PC-3 (cell line): ENCODE results near the gene GPR84. TPM values are rescaled to one million over a fixed set of nuclear protein-coding genes. Genes with fewer than 3 reads are reported as not detected.

Source experiments
- ATAC-seq: fragments of 200-7000 bp; cut with Tn5 transposase; 2 replicates; pipeline ENCODE4 v1.9.1; 2020; ENCODE audit warnings: mild to moderate bottlenecking, moderate library complexity
- BruUV-seq: library from RNA; stranded (reverse); fragments of 400-500 nt; replicated peaks from 2 replicates; lab custom pipeline; 2021; lab: Mats Ljungman, UMichigan
- CTCF ChIA-PET: fragments of 300-600 bp; sonication (Branson Sonifier 250); formaldehyde crosslinking; loops from one replicate; lab custom pipeline; 2022; ENCODE audit warnings: antibody characterized with exemption; lab: Charles Lee
- POLR2A ChIA-PET: fragments of 300-600 bp; sonication (Branson Sonifier 250); formaldehyde crosslinking; loops from one replicate; lab custom pipeline; 2022; ENCODE audit warnings: antibody characterized with exemption; ENCODE audit not compliant: unreplicated experiment; lab: Charles Lee
- DNase-seq: peaks from one replicate; pipeline ENCODE4 v3.0.0-alpha.2; 2015
- H2AFZ ChIP-seq: fragments of 300-600 bp; sonication (generic); 2 replicates; pipeline ENCODE4 v1.6.0; 2016; ENCODE audit warnings: antibody characterized with exemption, low read length
- H3F3A ChIP-seq: fragments of 300-600 bp; sonication (generic); one replicate; pipeline ENCODE4 v1.6.0; 2017; ENCODE audit warnings: antibody characterized with exemption, low read length, control low read depth, mild to moderate bottlenecking; ENCODE audit not compliant: unreplicated experiment
- H3K27ac ChIP-seq: fragments of 300-600 bp; sonication (generic); 2 replicates; pipeline ENCODE4 v1.5.1; 2016; ENCODE audit warnings: mild to moderate bottlenecking, low read length
- H3K27me3 ChIP-seq: fragments of 300-600 bp; sonication (generic); 2 replicates; pipeline ENCODE4 v1.6.1; 2016; ENCODE audit warnings: low read length, mixed read lengths
- H3K36me3 ChIP-seq: fragments of 300-600 bp; sonication (generic); 2 replicates; pipeline ENCODE4 v1.6.1; 2016; ENCODE audit warnings: low read depth, mixed run types, low read length, mixed read lengths
- H3K4me1 ChIP-seq: fragments of 300-600 bp; sonication (generic); 2 replicates; pipeline ENCODE4 v1.5.1; 2016; ENCODE audit warnings: low read length; ENCODE audit not compliant: insufficient read depth
- H3K4me2 ChIP-seq: fragments of 300-600 bp; sonication (generic); 2 replicates; pipeline ENCODE4 v1.6.0; 2016; ENCODE audit warnings: low read length
- H3K4me3 ChIP-seq: fragments of 300-600 bp; sonication (generic); 2 replicates; pipeline ENCODE4 v1.5.1; 2016; ENCODE audit warnings: mild to moderate bottlenecking, low read length, mixed read lengths
- H3K79me2 ChIP-seq: fragments of 300-600 bp; sonication (generic); 2 replicates; pipeline ENCODE4 v1.6.1; 2017; ENCODE audit warnings: low read length, mixed read lengths
- H3K9ac ChIP-seq: fragments of 300-600 bp; sonication (generic); 2 replicates; pipeline ENCODE4 v1.6.0; 2016; ENCODE audit warnings: mild to moderate bottlenecking, low read length
- H3K9me2 ChIP-seq: fragments of 300-600 bp; sonication (generic); replicated peaks from 2 replicates; pipeline ENCODE4 v1.6.1; 2016; ENCODE audit warnings: mixed run types, low read length, mixed read lengths
- H3K9me3 ChIP-seq: fragments of 300-600 bp; sonication (generic); 2 replicates; pipeline ENCODE4 v1.6.1; 2016; ENCODE audit warnings: low read length, mixed read lengths
- H4K20me1 ChIP-seq: fragments of 300-600 bp; sonication (generic); 2 replicates; pipeline ENCODE4 v1.6.1; 2016; ENCODE audit warnings: low read length, mixed read lengths
- EZH2 ChIP-seq: fragments of 300-600 bp; sonication (generic); IDR thresholded peaks from one replicate; pipeline ENCODE4 v1.6.1; 2017; ENCODE audit warnings: antibody characterized with exemption, mild to moderate bottlenecking, low read length; ENCODE audit not compliant: unreplicated experiment
- EZH2phosphoT487 ChIP-seq: fragments of 300-600 bp; sonication (generic); IDR thresholded peaks from 2 replicates; pipeline ENCODE4 v1.6.1; 2018; ENCODE audit warnings: mild to moderate bottlenecking, antibody characterized with exemption, low read length, borderline replicate concordance
- intact Hi-C: fragments of 100-400 bp; cut with micrococcal nuclease; formaldehyde crosslinking; loops from 2 replicates; pipeline ENCODE4 v1.9.0; 2023
- total RNA-seq: library from RNA; depleted of rRNA; stranded (reverse); fragments of >200 nt; gene quantifications from 2 replicates; pipeline ENCODE4 v1.2.3, GENCODE V29; 2014
- TF ChIP-seq, protein P1 (sequence below): fragments of 300-600 bp; sonication (generic); conservative IDR thresholded peaks from 2 replicates; pipeline ENCODE4 v1.5.1; 2017; ENCODE audit warnings: antibody characterized with exemption, low read depth, mild to moderate bottlenecking, low read length

GPR84 gene
- total RNA-seq, 1 experiment from 2014 or later: not detected

DNA sequence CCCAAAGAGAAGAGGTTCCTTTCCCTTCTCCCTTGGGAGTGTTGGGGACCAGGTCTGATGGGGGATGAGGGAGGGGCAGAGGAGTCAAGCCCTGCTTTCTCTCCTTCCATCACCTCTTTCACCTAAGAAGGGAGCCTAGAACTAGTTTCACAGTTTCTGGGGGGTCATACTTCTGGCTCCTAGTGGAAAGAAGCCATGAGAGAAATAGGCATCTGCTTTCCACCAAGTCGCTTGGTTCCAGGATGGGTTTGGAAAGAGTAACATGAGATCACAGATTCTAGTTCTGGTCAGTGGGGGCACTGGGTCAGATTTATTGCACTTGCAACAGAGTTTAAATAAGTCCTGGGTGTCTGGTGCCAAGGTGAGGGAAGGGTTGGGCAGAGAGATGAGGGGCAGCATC is 30.7 kb upstream of the GPR84 start:
- no TSS peak for BruUV-seq
- Histone ChIP-seq H3K27me3 (no peaks in the 10 kb centered on the region), H3K4me2 (no peak overlapping the region), H3K27ac (no peak overlapping the region), H3K79me2 (no peaks in the 10 kb centered on the region), H3K4me1 (no peaks in the 10 kb centered on the region), H3F3A (no peaks in the 10 kb centered on the region), H3K4me3 (no peak overlapping the region), H2AFZ (no peak overlapping the region), H4K20me1 (no peaks in the 10 kb centered on the region), H3K36me3 (peaks cover 14% of the 10 kb centered on the region; the same call in 1 of the 2 replicates), H3K9me3 (no peaks in the 10 kb centered on the region), H3K9me2 (no peaks in the 10 kb centered on the region), H3K9ac (no peak overlapping the region)
- CTCF ChIA-PET: no interaction called here
- DNase-seq (no peak), ATAC-seq (no peak)
- POLR2A ChIA-PET: no interaction called here
- no peak for TF ChIP-seq EZH2
- TF ChIP-seq, protein P1, sequence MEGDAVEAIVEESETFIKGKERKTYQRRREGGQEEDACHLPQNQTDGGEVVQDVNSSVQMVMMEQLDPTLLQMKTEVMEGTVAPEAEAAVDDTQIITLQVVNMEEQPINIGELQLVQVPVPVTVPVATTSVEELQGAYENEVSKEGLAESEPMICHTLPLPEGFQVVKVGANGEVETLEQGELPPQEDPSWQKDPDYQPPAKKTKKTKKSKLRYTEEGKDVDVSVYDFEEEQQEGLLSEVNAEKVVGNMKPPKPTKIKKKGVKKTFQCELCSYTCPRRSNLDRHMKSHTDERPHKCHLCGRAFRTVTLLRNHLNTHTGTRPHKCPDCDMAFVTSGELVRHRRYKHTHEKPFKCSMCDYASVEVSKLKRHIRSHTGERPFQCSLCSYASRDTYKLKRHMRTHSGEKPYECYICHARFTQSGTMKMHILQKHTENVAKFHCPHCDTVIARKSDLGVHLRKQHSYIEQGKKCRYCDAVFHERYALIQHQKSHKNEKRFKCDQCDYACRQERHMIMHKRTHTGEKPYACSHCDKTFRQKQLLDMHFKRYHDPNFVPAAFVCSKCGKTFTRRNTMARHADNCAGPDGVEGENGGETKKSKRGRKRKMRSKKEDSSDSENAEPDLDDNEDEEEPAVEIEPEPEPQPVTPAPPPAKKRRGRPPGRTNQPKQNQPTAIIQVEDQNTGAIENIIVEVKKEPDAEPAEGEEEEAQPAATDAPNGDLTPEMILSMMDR: no peak
- no peak for TF ChIP-seq EZH2phosphoT487
- intact Hi-C loops: loop anchor here (1.0 kb wide), 1 partner anchor 44 kb away; no protein-coding TSS in a partner anchor

GRCh38 chr12:54394281-54394719 is 30.0 kb upstream of the GPR84 start:
- peak; percentile 88 for DNase-seq
- intact Hi-C loops: loop anchor here (1.0 kb wide), 1 partner anchor 45 kb away; no protein-coding TSS in a partner anchor
- no peak for TF ChIP-seq EZH2
- TF ChIP-seq EZH2phosphoT487: no peak
- TF ChIP-seq, protein P1: peak; percentile 87

GRCh38 chr12:54393743-54394142 is 29.5 kb upstream of the GPR84 start:
- Histone ChIP-seq H3K9ac (no peak overlapping the region), H3K4me2 (no peak overlapping the region), H3K27ac (no peak overlapping the region), H3K4me3 (no peak overlapping the region), H3F3A (no peaks in the 10 kb centered on the region), H3K36me3 (peaks cover 11% of the 10 kb centered on the region; the same call in 1 of the 2 replicates), H3K9me3 (no peaks in the 10 kb centered on the region), H3K4me1 (no peaks in the 10 kb centered on the region), H4K20me1 (no peaks in the 10 kb centered on the region), H2AFZ (no peak overlapping the region), H3K9me2 (no peaks in the 10 kb centered on the region), H3K27me3 (no peaks in the 10 kb centered on the region), H3K79me2 (no peaks in the 10 kb centered on the region)
- BruUV-seq: no TSS peak
- DNase-seq: no peak
- TF ChIP-seq EZH2: no peak
- no peak for TF ChIP-seq EZH2phosphoT487
- TF ChIP-seq, protein P1: no peak
- intact Hi-C loops: loop anchor here (1.0 kb wide), 1 partner anchor 46 kb away; no protein-coding TSS in a partner anchor
- no peak for ATAC-seq
- CTCF ChIA-PET: interaction anchor here (0.6 to 1.0 kb wide), 4 partner anchors 23 to 164 kb away, joined by 3 to 5 read pairs (median 4); no protein-coding TSS in a partner anchor
- POLR2A ChIA-PET: no interaction called here

More at GRCh38 chr12:54394281-54394719, 30.0 kb upstream of the GPR84 start:
- Histone ChIP-seq H3K27ac (no peak overlapping the region), H3K4me3 (no peak overlapping the region), H3K4me2 (no peak overlapping the region), H3K79me2 (no peaks in the 10 kb centered on the region), H3K4me1 (no peaks in the 10 kb centered on the region), H3K27me3 (no peaks in the 10 kb centered on the region), H3K9me3 (no peaks in the 10 kb centered on the region), H4K20me1 (no peaks in the 10 kb centered on the region), H3K9me2 (no peaks in the 10 kb centered on the region), H3K36me3 (peaks cover 12% of the 10 kb centered on the region; the same call in 1 of the 2 replicates), H2AFZ (no peak overlapping the region), H3F3A (no peaks in the 10 kb centered on the region), H3K9ac (no peak overlapping the region)
- CTCF ChIA-PET: interaction anchor here (1.0 kb wide), 1 partner anchor 44 kb away, joined by 3 read pairs; no protein-coding TSS in a partner anchor
- POLR2A ChIA-PET: no interaction called here
- BruUV-seq: no TSS peak
- ATAC-seq: peak; percentile 72
